Gastroesophageal sphincter (tissue), 3 donors: ENCODE results near the gene RNU5B-1.

Source experiments
- POLR2A ChIP-seq, 2 donors: fragments of 450-650 bp; IDR thresholded peaks; one replicate each; pipeline ENCODE4 v1.6.1; 2017; ENCODE audit warnings: antibody characterized with exemption in 2 of 2, mild to moderate bottlenecking in 2 of 2, moderate library complexity in 1 of 2
- POLR2AphosphoS5 ChIP-seq: sonication (generic); formaldehyde crosslinking; IDR thresholded peaks from one replicate; pipeline ENCODE4 v1.6.1; 2017; ENCODE audit warnings: antibody characterized with exemption
- TF ChIP-seq, protein P1 (sequence below), 4 experiments: fragments of 200-600 bp in 2 of 4; fragments of 450-650 bp in 2 of 4; sonication (generic) in 1 of 4; IDR thresholded peaks; one replicate each; pipeline ENCODE4 v1.5.1; 2017 to 2019; ENCODE audit warnings: antibody characterized with exemption in 4 of 4, mild to moderate bottlenecking in 2 of 4, moderate library complexity in 2 of 4

- TF ChIP-seq, protein P1, sequence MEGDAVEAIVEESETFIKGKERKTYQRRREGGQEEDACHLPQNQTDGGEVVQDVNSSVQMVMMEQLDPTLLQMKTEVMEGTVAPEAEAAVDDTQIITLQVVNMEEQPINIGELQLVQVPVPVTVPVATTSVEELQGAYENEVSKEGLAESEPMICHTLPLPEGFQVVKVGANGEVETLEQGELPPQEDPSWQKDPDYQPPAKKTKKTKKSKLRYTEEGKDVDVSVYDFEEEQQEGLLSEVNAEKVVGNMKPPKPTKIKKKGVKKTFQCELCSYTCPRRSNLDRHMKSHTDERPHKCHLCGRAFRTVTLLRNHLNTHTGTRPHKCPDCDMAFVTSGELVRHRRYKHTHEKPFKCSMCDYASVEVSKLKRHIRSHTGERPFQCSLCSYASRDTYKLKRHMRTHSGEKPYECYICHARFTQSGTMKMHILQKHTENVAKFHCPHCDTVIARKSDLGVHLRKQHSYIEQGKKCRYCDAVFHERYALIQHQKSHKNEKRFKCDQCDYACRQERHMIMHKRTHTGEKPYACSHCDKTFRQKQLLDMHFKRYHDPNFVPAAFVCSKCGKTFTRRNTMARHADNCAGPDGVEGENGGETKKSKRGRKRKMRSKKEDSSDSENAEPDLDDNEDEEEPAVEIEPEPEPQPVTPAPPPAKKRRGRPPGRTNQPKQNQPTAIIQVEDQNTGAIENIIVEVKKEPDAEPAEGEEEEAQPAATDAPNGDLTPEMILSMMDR (IDR thresholded peaks at IDR 0.05): no peak
- TF ChIP-seq POLR2A (IDR thresholded peaks at IDR 0.05): no peak
- no peak for TF ChIP-seq POLR2AphosphoS5
These were observed 27.5 kb upstream of the RNU5B-1 start for GRCh38 chr15:65277015-65277414.
